ENCODE measurements around the gene CDS2.

Gene CDS2

DNA sequence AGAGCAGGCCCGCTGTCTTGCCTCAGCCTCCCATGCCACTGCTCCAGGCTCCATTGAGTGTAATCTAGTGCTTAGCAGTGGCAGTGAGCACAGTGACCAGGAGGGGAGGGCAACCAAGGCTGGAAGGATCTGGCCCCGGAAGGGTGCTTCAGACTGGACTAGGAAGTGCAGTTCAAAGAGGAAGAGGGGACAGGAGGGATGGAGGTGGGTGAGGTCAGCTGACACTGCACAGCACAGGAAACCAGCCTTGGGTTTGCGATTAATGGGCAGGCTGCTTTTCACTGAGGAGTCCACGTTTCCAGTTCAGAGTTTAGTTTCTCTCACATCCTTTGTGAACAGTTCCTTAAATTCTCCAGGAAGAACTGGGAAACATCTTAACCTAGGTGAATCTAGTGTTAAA, 46.9 kb downstream of the CDS2 start:
- no CpG with 5 or more reads among the region's 4 CpGs for WGBS (ENCODE audit: extremely low coverage, insufficient coverage, insufficient read length)
- H3K27ac ChIP-seq (ENCODE audit: low read depth, low read length): no peak overlapping the region
- H2BK5ac ChIP-seq (ENCODE audit: low read depth, low read length, poor library complexity): no peak overlapping the region
- H3K79me1 ChIP-seq (ENCODE audit: low read length): no peaks in the 10 kb centered on the region
- H4K8ac ChIP-seq (ENCODE audit: low read depth, low read length): no peak overlapping the region
- no peaks in the 10 kb centered on the region for H3K9me3 ChIP-seq (ENCODE audit: insufficient read depth, low read depth, low read length)
- peak overlapping the region; percentile 1 for H2AFZ ChIP-seq (ENCODE audit: insufficient read depth, low read length, poor library complexity)
- DNase-seq: no peak
- no peak overlapping the region for H2BK12ac ChIP-seq (ENCODE audit: low read length)
- H3K79me2 ChIP-seq (ENCODE audit: control insufficient read depth, insufficient read depth, low read length, poor library complexity): peaks cover 2% of the 10 kb centered on the region
- no peak overlapping the region for H3K9ac ChIP-seq (ENCODE audit: low read length)
- H4K12ac ChIP-seq (ENCODE audit: low read depth, low read length): no peak overlapping the region
- H3K4me1 ChIP-seq (ENCODE audit: control insufficient read depth in 1 of 2, insufficient read depth in 2 of 2, low read length in 2 of 2): peaks cover 4 to 9% of the 10 kb centered on the region in 2 experiments
- no peak overlapping the region for H2BK120ac ChIP-seq (ENCODE audit: insufficient read depth, low read length, poor library complexity)
- no peak overlapping the region for H3K4me2 ChIP-seq (ENCODE audit: low read length)
- no peak overlapping the region for H3K14ac ChIP-seq (ENCODE audit: low read length)
- no peak overlapping the region for H2AK5ac ChIP-seq (ENCODE audit: low read length)
- H3K4ac ChIP-seq (ENCODE audit: low read depth, low read length): no peak overlapping the region
- H3K36me3 ChIP-seq (ENCODE audit: control insufficient read depth in 1 of 2, insufficient read depth in 2 of 2, low read length in 2 of 2): peaks cover 3 to 4% of the 10 kb centered on the region in 2 experiments
- no peaks in the 10 kb centered on the region for H3K27me3 ChIP-seq (ENCODE audit: insufficient read depth, low read length)
- H3K23ac ChIP-seq (ENCODE audit: low read length): no peak overlapping the region
- no peak overlapping the region for H4K91ac ChIP-seq (ENCODE audit: low read depth, low read length)
- no peak overlapping the region for H3K4me3 ChIP-seq (ENCODE audit: low read depth, low read length)
- no peak overlapping the region for H3K18ac ChIP-seq (ENCODE audit: low read length)

DNA sequence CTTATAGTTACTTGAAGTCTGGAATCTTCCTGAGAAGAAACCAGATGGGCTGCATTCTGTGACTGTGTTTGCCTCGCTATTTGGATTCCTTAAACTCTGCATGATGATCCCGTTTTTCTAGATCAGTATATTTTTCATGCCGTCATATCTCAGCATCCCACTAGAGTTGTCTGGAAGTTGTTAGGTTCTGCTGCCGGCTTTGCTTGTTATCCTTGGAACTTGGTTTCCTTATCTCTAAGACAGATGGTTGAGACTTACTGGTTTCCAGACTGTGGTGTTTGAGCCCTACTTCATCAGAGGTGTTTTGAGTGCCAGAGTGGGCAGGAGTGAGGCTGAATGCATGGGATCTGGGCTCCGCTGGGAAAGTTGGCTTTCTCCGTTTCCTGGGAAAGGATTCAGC, 50.3 kb downstream of the CDS2 start:
- Histone ChIP-seq H2BK120ac (ENCODE audit: insufficient read depth, low read length, poor library complexity) (no peak overlapping the region), H3K14ac (ENCODE audit: low read length) (no peak overlapping the region), H4K12ac (ENCODE audit: low read depth, low read length) (no peak overlapping the region), H3K4ac (ENCODE audit: low read depth, low read length) (no peak overlapping the region), H2AFZ (ENCODE audit: insufficient read depth, low read length, poor library complexity) (no peak overlapping the region), H2AK5ac (ENCODE audit: low read length) (no peak overlapping the region), H3K9me3 (ENCODE audit: insufficient read depth, low read depth, low read length) (no peaks in the 10 kb centered on the region), H3K36me3 (ENCODE audit: control insufficient read depth in 1 of 2, insufficient read depth in 2 of 2, low read length in 2 of 2) (peaks cover 3 to 6% of the 10 kb centered on the region in 2 experiments), H3K4me1 (ENCODE audit: control insufficient read depth in 1 of 2, insufficient read depth in 2 of 2, low read length in 2 of 2) (peaks cover 2 to 11% of the 10 kb centered on the region in 2 experiments), H3K4me3 (ENCODE audit: low read depth, low read length) (no peak overlapping the region), H2BK12ac (ENCODE audit: low read length) (no peak overlapping the region), H3K79me2 (ENCODE audit: control insufficient read depth, insufficient read depth, low read length, poor library complexity) (no peaks in the 10 kb centered on the region), H4K8ac (ENCODE audit: low read depth, low read length) (no peak overlapping the region), H3K4me2 (ENCODE audit: low read length) (no peak overlapping the region), H3K27me3 (ENCODE audit: insufficient read depth, low read length) (no peaks in the 10 kb centered on the region), H3K18ac (ENCODE audit: low read length) (no peak overlapping the region), H3K79me1 (ENCODE audit: low read length) (no peaks in the 10 kb centered on the region), H2BK5ac (ENCODE audit: low read depth, low read length, poor library complexity) (no peak overlapping the region), H3K9ac (ENCODE audit: low read length) (no peak overlapping the region), H4K91ac (ENCODE audit: low read depth, low read length) (no peak overlapping the region), H3K23ac (ENCODE audit: low read length) (no peak overlapping the region), H3K27ac (ENCODE audit: low read depth, low read length) (no peak overlapping the region)
- peak; percentile 46 to 82 for DNase-seq
- no CpG with 5 or more reads among the region's 6 CpGs for WGBS (ENCODE audit: extremely low coverage, insufficient coverage, insufficient read length)

DNA sequence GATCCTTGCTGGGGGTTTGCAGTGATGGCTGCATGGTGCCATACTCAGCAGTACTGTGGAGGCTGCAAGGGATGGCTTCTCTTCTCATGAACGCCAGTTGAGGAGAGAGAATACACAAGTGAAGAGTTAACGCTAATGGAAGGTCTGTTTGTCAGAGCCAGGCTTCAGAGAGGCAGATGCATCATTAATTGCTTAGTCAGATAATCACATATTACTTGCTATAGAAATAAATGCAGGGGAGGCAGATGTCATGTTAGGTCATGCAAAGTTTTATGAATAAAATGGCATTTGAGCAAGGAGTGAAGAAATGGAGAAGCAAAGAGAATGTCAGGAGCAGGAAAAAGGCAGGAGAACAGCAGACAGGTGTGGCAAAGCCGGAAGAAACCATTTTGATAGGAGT, 51.2 kb downstream of the CDS2 start:
- Histone ChIP-seq H3K14ac (ENCODE audit: low read length) (no peak overlapping the region), H3K79me2 (ENCODE audit: control insufficient read depth, insufficient read depth, low read length, poor library complexity) (no peaks in the 10 kb centered on the region), H3K79me1 (ENCODE audit: low read length) (no peaks in the 10 kb centered on the region), H4K12ac (ENCODE audit: low read depth, low read length) (no peak overlapping the region), H2BK5ac (ENCODE audit: low read depth, low read length, poor library complexity) (no peak overlapping the region), H3K9ac (ENCODE audit: low read length) (no peak overlapping the region), H3K23ac (ENCODE audit: low read length) (no peak overlapping the region), H3K4me1 (ENCODE audit: control insufficient read depth in 1 of 2, insufficient read depth in 2 of 2, low read length in 2 of 2) (peaks cover 2 to 11% of the 10 kb centered on the region in 2 experiments), H3K4me3 (ENCODE audit: low read depth, low read length) (no peak overlapping the region), H3K27me3 (ENCODE audit: insufficient read depth, low read length) (no peaks in the 10 kb centered on the region), H2BK120ac (ENCODE audit: insufficient read depth, low read length, poor library complexity) (no peak overlapping the region), H4K8ac (ENCODE audit: low read depth, low read length) (no peak overlapping the region), H2BK12ac (ENCODE audit: low read length) (no peak overlapping the region), H3K18ac (ENCODE audit: low read length) (no peak overlapping the region), H4K91ac (ENCODE audit: low read depth, low read length) (no peak overlapping the region), H2AFZ (ENCODE audit: insufficient read depth, low read length, poor library complexity) (no peak overlapping the region), H2AK5ac (ENCODE audit: low read length) (no peak overlapping the region), H3K4ac (ENCODE audit: low read depth, low read length) (no peak overlapping the region), H3K9me3 (ENCODE audit: insufficient read depth, low read depth, low read length) (no peaks in the 10 kb centered on the region), H3K4me2 (ENCODE audit: low read length) (no peak overlapping the region), H3K27ac (ENCODE audit: low read depth, low read length) (no peak overlapping the region), H3K36me3 (ENCODE audit: control insufficient read depth in 1 of 2, insufficient read depth in 2 of 2, low read length in 2 of 2) (peaks cover 6% of the 10 kb centered on the region in 2 experiments)
- WGBS (ENCODE audit: extremely low coverage, insufficient coverage, insufficient read length): no CpG with 5 or more reads among the region's 3 CpGs
- no peak for DNase-seq

DNA sequence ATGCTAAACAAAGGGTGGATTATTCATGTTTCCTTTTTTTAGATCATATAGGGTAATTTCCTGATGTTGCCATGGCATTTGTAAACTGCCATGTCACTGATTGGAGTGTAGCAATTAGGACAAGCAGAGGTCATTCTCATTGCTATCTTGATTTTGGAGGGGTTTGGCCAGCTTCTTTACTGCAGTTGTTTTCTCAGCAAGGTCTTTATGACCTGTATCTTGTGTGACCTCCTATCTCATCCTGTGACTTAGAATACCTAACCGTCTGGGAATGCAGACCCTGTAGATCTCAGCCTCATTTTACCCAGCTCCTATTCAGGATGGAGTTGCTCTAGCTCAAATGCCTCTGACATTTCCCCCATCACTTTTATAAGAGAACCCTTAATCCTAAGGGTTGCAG, 53.6 kb downstream of the CDS2 start:
- Histone ChIP-seq H3K27me3 (ENCODE audit: insufficient read depth, low read length) (no peaks in the 10 kb centered on the region), H4K8ac (ENCODE audit: low read depth, low read length) (no peak overlapping the region), H3K36me3 (ENCODE audit: control insufficient read depth in 1 of 2, insufficient read depth in 2 of 2, low read length in 2 of 2) (peaks cover 5 to 6% of the 10 kb centered on the region in 2 experiments), H3K79me2 (ENCODE audit: control insufficient read depth, insufficient read depth, low read length, poor library complexity) (no peaks in the 10 kb centered on the region), H3K4ac (ENCODE audit: low read depth, low read length) (no peak overlapping the region), H2AFZ (ENCODE audit: insufficient read depth, low read length, poor library complexity) (no peak overlapping the region), H3K4me3 (ENCODE audit: low read depth, low read length) (no peak overlapping the region), H2BK5ac (ENCODE audit: low read depth, low read length, poor library complexity) (no peak overlapping the region), H3K18ac (ENCODE audit: low read length) (no peak overlapping the region), H2BK120ac (ENCODE audit: insufficient read depth, low read length, poor library complexity) (no peak overlapping the region), H2BK12ac (ENCODE audit: low read length) (no peak overlapping the region), H3K27ac (ENCODE audit: low read depth, low read length) (peak overlapping the region; percentile 37), H4K12ac (ENCODE audit: low read depth, low read length) (no peak overlapping the region), H3K79me1 (ENCODE audit: low read length) (no peaks in the 10 kb centered on the region), H3K23ac (ENCODE audit: low read length) (no peak overlapping the region), H3K4me1 (ENCODE audit: control insufficient read depth in 1 of 2, insufficient read depth in 2 of 2, low read length in 2 of 2) (peaks cover 2 to 11% of the 10 kb centered on the region in 2 experiments), H3K4me2 (ENCODE audit: low read length) (peak overlapping the region; percentile 1), H2AK5ac (ENCODE audit: low read length) (no peak overlapping the region), H3K14ac (ENCODE audit: low read length) (no peak overlapping the region), H3K9ac (ENCODE audit: low read length) (no peak overlapping the region), H3K9me3 (ENCODE audit: insufficient read depth, low read depth, low read length) (no peaks in the 10 kb centered on the region), H4K91ac (ENCODE audit: low read depth, low read length) (no peak overlapping the region)
- peak in 1 of 2 donors; percentile 14 for DNase-seq
- no CpG with 5 or more reads among the region's 1 CpG for WGBS (ENCODE audit: extremely low coverage, insufficient coverage, insufficient read length)
